HG02981 (cell line): Measurements from ENCODE around the gene CFAP70.

ENCODE experiments used
- ATAC-seq: cut with Tn5 transposase; IDR thresholded peaks from one replicate; pipeline ENCODE4 v1.9.1; 2021; ENCODE audit warnings: mild to moderate bottlenecking, moderate library complexity; ENCODE audit not compliant: unreplicated experiment

The CFAP70 gene

GRCh38 chr10:73218431-73219191 is 140.1 kb downstream of the CFAP70 start:
- no peak for ATAC-seq

- ATAC-seq = no peak
Measured at GRCh38 chr10:73217628-73218027, 141.0 kb downstream of the CFAP70 start.

- ATAC-seq = no peak
Measured at GRCh38 chr10:73215749-73216148, 142.9 kb downstream of the CFAP70 start.

- no peak for ATAC-seq
Measured at GRCh38 chr10:73211106-73211811, 147.4 kb downstream of the CFAP70 start.

- no peak for ATAC-seq
Measured at GRCh38 chr10:73210395-73211105, 148.1 kb downstream of the CFAP70 start.

GRCh38 chr10:73209705-73210104 is 149.0 kb downstream of the CFAP70 start:
- ATAC-seq = no peak

GRCh38 chr10:73207883-73208282 is 150.8 kb downstream of the CFAP70 start:
- ATAC-seq = no peak

- ATAC-seq = no peak
Measured at GRCh38 chr10:73206385-73206784, 152.3 kb downstream of the CFAP70 start.

GRCh38 chr10:73205890-73206289 is 152.8 kb downstream of the CFAP70 start:
- ATAC-seq = no peak

GRCh38 chr10:73205081-73205480 is 153.6 kb downstream of the CFAP70 start:
- no peak for ATAC-seq
